Thoracic aorta (tissue), 2 donors: ENCODE results near the gene CHCHD5. TPM values are rescaled to one million over a fixed set of nuclear protein-coding genes. Genes with fewer than 3 reads are reported as not detected.

ENCODE experiments used
- ATAC-seq: fragments of 150-250 bp; one replicate; pipeline ENCODE4 v1.8.0; 2017; ENCODE audit warnings: low read depth; ENCODE audit not compliant: insufficient number of reproducible peaks, low FRiP score
- DNase-seq: peaks from one replicate; pipeline ENCODE4 v3.0.0-alpha.2; 2020; ENCODE audit warnings: low spot score
- H3K27ac ChIP-seq, 2 donors: fragments of 200-600 bp; sonication (generic); 1 replicate in 1 of 2; 2 replicates in 1 of 2; pipeline ENCODE4 v1.5.1; 2016; ENCODE audit warnings: mild to moderate bottlenecking in 2 of 2, moderate library complexity in 2 of 2
- H3K27me3 ChIP-seq: fragments of 200-600 bp; sonication (generic); replicated peaks from 2 replicates; pipeline ENCODE4 v1.6.0; 2016; ENCODE audit warnings: mild to moderate bottlenecking; ENCODE audit not compliant: insufficient read depth
- H3K36me3 ChIP-seq: fragments of 200-600 bp; sonication (generic); one replicate; pipeline ENCODE4 v1.5.1; 2016
- H3K4me1 ChIP-seq, 2 donors: fragments of 200-600 bp; sonication (generic); 1 replicate in 1 of 2; 2 replicates in 1 of 2; pipeline versions ENCODE4 v1.5.1 to v1.6.0; 2016; ENCODE audit warnings: low read depth in 2 of 2, mild to moderate bottlenecking in 1 of 2; ENCODE audit not compliant: control insufficient read depth in 1 of 2
- H3K4me3 ChIP-seq: fragments of 200-600 bp; sonication (generic); 2 replicates; pipeline ENCODE4 v1.5.1; 2016; ENCODE audit warnings: mild to moderate bottlenecking
- H3K9me3 ChIP-seq: fragments of 200-600 bp; sonication (generic); 2 replicates; pipeline ENCODE4 v1.5.1; 2016
- CTCF ChIP-seq: fragments of 200-600 bp; sonication (generic); IDR thresholded peaks from one replicate; pipeline ENCODE4 v1.5.1; 2019; ENCODE audit warnings: antibody characterized with exemption
- total RNA-seq, 2 donors: library from RNA; depleted of rRNA; stranded (reverse); fragments of >200 nt; gene quantifications; one replicate each; pipeline versions ENCODE4 v1.1.0 to v1.2.3, GENCODE V29; 2016

Gene CHCHD5
- total RNA-seq, 2 donors from 2014 or later: 6.8 to 8.3 TPM

DNA sequence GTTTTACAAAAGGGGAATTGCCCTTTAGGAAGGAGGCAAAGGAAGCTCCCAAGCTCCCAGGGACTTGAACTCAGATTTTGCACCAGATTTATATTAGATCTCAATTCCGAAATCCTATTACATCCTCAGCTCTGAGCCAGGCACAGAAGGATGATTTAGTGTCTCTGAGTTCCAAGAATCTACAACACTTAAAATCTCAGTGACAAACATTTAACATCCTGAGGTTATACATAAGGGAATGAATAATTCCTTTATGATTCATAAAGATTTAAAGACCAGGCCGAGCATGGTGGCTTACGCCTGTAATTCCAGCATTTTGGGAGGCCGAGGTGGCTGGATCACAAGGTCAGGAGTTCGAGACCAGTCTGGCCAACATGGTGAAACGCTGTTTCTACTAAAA lies 44.8 kb downstream of the CHCHD5 start:
- no peak for ATAC-seq

DNA sequence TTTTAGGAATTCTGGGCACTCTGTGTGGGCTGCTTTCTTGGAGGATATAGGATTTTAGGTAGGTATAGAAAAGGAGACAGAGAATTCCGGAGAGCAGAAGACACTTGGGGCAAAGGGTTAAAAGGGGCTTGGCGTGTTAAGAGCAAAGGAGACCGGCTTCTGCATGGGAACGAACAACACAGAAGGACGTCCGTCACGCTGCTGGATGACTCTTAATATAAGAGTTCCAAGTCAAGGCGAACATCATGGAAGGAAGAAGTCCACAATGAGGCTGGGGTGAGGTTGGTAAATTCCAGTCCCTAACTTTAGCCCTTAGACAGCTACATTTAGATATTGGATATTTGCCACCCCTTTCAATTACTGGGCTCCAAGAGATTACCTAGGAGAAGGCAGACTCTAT lies 45.4 kb downstream of the CHCHD5 start:
- Histone ChIP-seq H3K4me3 (no peak overlapping the region), H3K4me1 (peaks cover 28 to 30% of the 10 kb centered on the region in 2 donors), H3K27me3 (no peaks in the 10 kb centered on the region), H3K27ac (no peak overlapping the region), H3K9me3 (no peaks in the 10 kb centered on the region), H3K36me3 (no peaks in the 10 kb centered on the region)
- no peak for TF ChIP-seq CTCF
- DNase-seq: no peak
- no peak for ATAC-seq

More for the DNA sequence above, 44.8 kb downstream of the CHCHD5 start:
- Histone ChIP-seq H3K4me3 (no peak overlapping the region), H3K36me3 (no peaks in the 10 kb centered on the region), H3K27me3 (no peaks in the 10 kb centered on the region), H3K4me1 (peaks cover 28 to 30% of the 10 kb centered on the region in 2 donors), H3K9me3 (no peaks in the 10 kb centered on the region), H3K27ac (no peak overlapping the region)
- no peak for TF ChIP-seq CTCF
- no peak for DNase-seq

GRCh38 chr2:112630268-112630667 lies 45.9 kb downstream of the CHCHD5 start:
- no peak for TF ChIP-seq CTCF
- no peak for DNase-seq

GRCh38 chr2:112633708-112634107 lies 49.3 kb downstream of the CHCHD5 start:
- no peak for TF ChIP-seq CTCF
- Histone ChIP-seq H3K27me3 (no peaks in the 10 kb centered on the region), H3K4me3 (no peak overlapping the region), H3K9me3 (no peaks in the 10 kb centered on the region), H3K27ac (no peak overlapping the region), H3K36me3 (no peaks in the 10 kb centered on the region), H3K4me1 (peaks cover 9 to 10% of the 10 kb centered on the region in 2 donors)
- ATAC-seq: no peak
- no peak for DNase-seq

More at GRCh38 chr2:112630268-112630667, 45.9 kb downstream of the CHCHD5 start:
- Histone ChIP-seq H3K4me1 (peaks cover 28 to 30% of the 10 kb centered on the region in 2 donors), H3K4me3 (no peak overlapping the region), H3K27me3 (no peaks in the 10 kb centered on the region), H3K27ac (no peak overlapping the region), H3K9me3 (no peaks in the 10 kb centered on the region), H3K36me3 (no peaks in the 10 kb centered on the region)
- ATAC-seq: no peak

GRCh38 chr2:112634153-112634873 lies 49.9 kb downstream of the CHCHD5 start:
- no peak overlapping the region for H3K27ac ChIP-seq
- no peak overlapping the region for H3K4me3 ChIP-seq
- DNase-seq: no peak
- H3K27me3 ChIP-seq: no peaks in the 10 kb centered on the region
- no peaks in the 10 kb centered on the region for H3K9me3 ChIP-seq
- ATAC-seq: no peak
- no peak for TF ChIP-seq CTCF
- H3K4me1 ChIP-seq: peaks cover 9 to 10% of the 10 kb centered on the region in 2 donors
- H3K36me3 ChIP-seq: no peaks in the 10 kb centered on the region
